Esophagus (tissue), 2 donors: ENCODE results near the gene CHST9. TPM values are rescaled to one million over a fixed set of nuclear protein-coding genes. Genes with fewer than 3 reads are reported as not detected.
"Not testable (repeated sequence)": the region's sequence is repeated elsewhere in the genome, so short reads cannot be mapped to it uniquely, and the experiment has no call there.

Source experiments
- H3K27ac ChIP-seq, 2 donors: one replicate each; pipeline ENCODE4 v1.5.1; 2013; ENCODE audit warnings: low read depth in 2 of 2, mild to moderate bottlenecking in 2 of 2, inconsistent platforms in 1 of 2, low read length in 1 of 2, moderate library complexity in 1 of 2
- H3K27me3 ChIP-seq, 2 donors: one replicate each; pipeline ENCODE4 v1.6.1; 2013; ENCODE audit warnings: low read length in 2 of 2, control low read depth in 1 of 2, mild to moderate bottlenecking in 1 of 2; ENCODE audit not compliant: insufficient read depth in 2 of 2, control insufficient read depth in 1 of 2
- H3K36me3 ChIP-seq, 2 donors: one replicate each; pipeline ENCODE4 v1.6.1; 2013; ENCODE audit warnings: low read length in 1 of 2; ENCODE audit not compliant: control insufficient read depth in 2 of 2, insufficient read depth in 2 of 2
- H3K4me1 ChIP-seq, 2 donors: one replicate each; pipeline ENCODE4 v1.6.1; 2013; ENCODE audit warnings: low read length in 1 of 2; ENCODE audit not compliant: control insufficient read depth in 2 of 2, insufficient read depth in 2 of 2
- H3K4me3 ChIP-seq, 2 donors: one replicate each; pipeline ENCODE4 v1.5.1; 2013; ENCODE audit warnings: low read length in 2 of 2, mild to moderate bottlenecking in 2 of 2, low read depth in 1 of 2, moderate library complexity in 1 of 2
- H3K9me3 ChIP-seq, 2 donors: one replicate each; pipeline ENCODE4 v1.6.1; 2013; ENCODE audit warnings: mild to moderate bottlenecking in 2 of 2, low read depth in 1 of 2, low read length in 1 of 2, moderate library complexity in 1 of 2; ENCODE audit not compliant: control insufficient read depth in 2 of 2, insufficient read depth in 1 of 2
- WGBS, 2 donors: extraction: QIAGEN DNeasy Blood & Tissue Kit; methylation state at CpG; one replicate each; pipeline ENCODE4 v1.1.7; 2013; 5-methylcytosine and 5-hydroxymethylcytosine counted together
- polyA plus RNA-seq, 2 donors: library from polyadenylated mRNA; stranded (reverse); fragments of 200-250 nt; gene quantifications; one replicate each; pipeline ENCODE4 v1.2.3, GENCODE V29; 2013
- donor health status: healthy with polysubstance abuse.
- donor health status: Bipolar disorder and iron deficiency.

The CHST9 gene
- under 1 TPM; 0.26 to 0.27 TPM for polyA plus RNA-seq

GRCh38 chr18:27185025-27185763 is at the start of gene CHST9:
Gene CHST9 (minus strand): TSS chr18:27185308. CDS start chr18:27142809, 42,499 bp downstream.
- Histone ChIP-seq H3K27me3 (no peaks in the 10 kb centered on the region), H3K9me3 (no peaks in the 10 kb centered on the region), H3K4me3 (peak within 1 kb of the TSS; percentile 40 to 48), H3K27ac (no peak within 1 kb of the TSS), H3K4me1 (peaks cover 0 to 3% of the 10 kb centered on the region in 2 donors), H3K36me3 (no peaks in the 10 kb centered on the region)
- 4 to 6% methylated on average over 38 to 67 of the region's 67 CpGs for WGBS, 2 donors

- not testable (repeated sequence) for H3K9me3 ChIP-seq, H3K27me3 ChIP-seq, H3K36me3 ChIP-seq, H3K4me3 ChIP-seq, H3K4me1 ChIP-seq, H3K27ac ChIP-seq
- 75 to 80% methylated on average over 6 of the region's 6 CpGs for WGBS, 2 donors
Observed at GRCh38 chr18:27232355-27232754, 47.2 kb upstream of the CHST9 start.

- H3K4me1 ChIP-seq, H3K27me3 ChIP-seq, H3K36me3 ChIP-seq, H3K9me3 ChIP-seq, H3K4me3 ChIP-seq: not testable (repeated sequence)
- peak overlapping the region; percentile 22 to 47 for H3K27ac ChIP-seq
- WGBS, 2 donors, result 44 to 62% methylated on average over 6 of the region's 6 CpGs
Observed at GRCh38 chr18:27231671-27232070, 46.6 kb upstream of the CHST9 start.

GRCh38 chr18:27231221-27231620 is 46.1 kb upstream of the CHST9 start:
- 38 to 59% methylated on average over 5 of the region's 5 CpGs for WGBS, 2 donors
- H3K9me3 ChIP-seq, H3K27me3 ChIP-seq, H3K36me3 ChIP-seq, H3K4me3 ChIP-seq, H3K27ac ChIP-seq, H3K4me1 ChIP-seq: not testable (repeated sequence)

- WGBS, 2 donors, result 85 to 86% methylated on average over 1 of the region's 1 CpG
- Histone ChIP-seq H3K27me3 (no peaks in the 10 kb centered on the region), H3K36me3 (no peaks in the 10 kb centered on the region), H3K4me1 (no peaks in the 10 kb centered on the region), H3K27ac (no peak overlapping the region), H3K4me3 (no peak overlapping the region), H3K9me3 (peaks cover 0 to 2% of the 10 kb centered on the region in 2 donors)
Observed at GRCh38 chr18:27227721-27228120, 42.6 kb upstream of the CHST9 start.

- Histone ChIP-seq H3K27me3 (no peaks in the 10 kb centered on the region), H3K27ac (no peak overlapping the region), H3K4me3 (no peak overlapping the region), H3K36me3 (no peaks in the 10 kb centered on the region), H3K4me1 (no peaks in the 10 kb centered on the region), H3K9me3 (peaks cover 0 to 2% of the 10 kb centered on the region in 2 donors)
- WGBS, 2 donors, result 74 to 79% methylated on average over 5 of the region's 5 CpGs
Observed at GRCh38 chr18:27226556-27227075, 41.5 kb upstream of the CHST9 start.

GRCh38 chr18:27225947-27226481 is 40.9 kb upstream of the CHST9 start:
- H3K36me3 ChIP-seq, result no peaks in the 10 kb centered on the region
- WGBS, 2 donors, result 86 to 90% methylated on average over 7 of the region's 7 CpGs
- H3K4me3 ChIP-seq, result no peak overlapping the region
- H3K9me3 ChIP-seq, result peaks cover 0 to 2% of the 10 kb centered on the region in 2 donors
- no peaks in the 10 kb centered on the region for H3K4me1 ChIP-seq
- no peaks in the 10 kb centered on the region for H3K27me3 ChIP-seq
- no peak overlapping the region for H3K27ac ChIP-seq

- 34 to 48% methylated on average over 4 of the region's 4 CpGs for WGBS, 2 donors
- Histone ChIP-seq H3K4me1 (no peaks in the 10 kb centered on the region), H3K36me3 (no peaks in the 10 kb centered on the region), H3K4me3 (no peak overlapping the region), H3K27me3 (no peaks in the 10 kb centered on the region), H3K27ac (no peak overlapping the region), H3K9me3 (no peaks in the 10 kb centered on the region)
Observed at GRCh38 chr18:27223526-27224291, 38.6 kb upstream of the CHST9 start.

GRCh38 chr18:27214831-27215230 is 29.7 kb upstream of the CHST9 start:
- Histone ChIP-seq H3K9me3 (no peaks in the 10 kb centered on the region), H3K36me3 (no peaks in the 10 kb centered on the region), H3K27me3 (no peaks in the 10 kb centered on the region), H3K27ac (no peak overlapping the region), H3K4me1 (no peaks in the 10 kb centered on the region), H3K4me3 (no peak overlapping the region)
- 40 to 55% methylated on average over 1 of the region's 1 CpG for WGBS, 2 donors
